ENCODE results near the gene FCHO1. TPM values are rescaled to one million over a fixed set of nuclear protein-coding genes. Genes with fewer than 3 reads are reported as not detected.

Gene FCHO1
- total RNA-seq, 1 experiment from 2014 or later, result 0.39 TPM

GRCh38 chr19:17770613-17771012, 19.3 kb downstream of the FCHO1 start:
- no peak overlapping the region for H3K27ac Mint-ChIP-seq (ENCODE audit: unreplicated experiment)
- intact Hi-C loops (cut with micrococcal nuclease; ENCODE audit: unreplicated experiment), result no loop called here
- Histone ChIP-seq H3K36me3 (ENCODE audit: control insufficient read depth, insufficient read depth, low read length) (no peaks in the 10 kb centered on the region), H3K9me3 (no peaks in the 10 kb centered on the region), H3K4me1 (no peaks in the 10 kb centered on the region), H3K27me3 (replicated peaks; ENCODE audit: control insufficient read depth, insufficient read depth, low read length) (no peaks in the 10 kb centered on the region), H3K4me3 (ENCODE audit: low read depth, low read length) (no peak overlapping the region)
- no peaks in the 10 kb centered on the region for H3K9me3 Mint-ChIP-seq (ENCODE audit: unreplicated experiment)
- TF ChIP-seq CTCF (IDR thresholded peaks at IDR 0.05; ENCODE audit: insufficient read depth in 1 of 2, low read depth in 1 of 2, low read length in 1 of 2, severe bottlenecking in 1 of 2, unreplicated experiment in 1 of 2), result no peak
- BruUV-seq (replicated peaks), result no TSS peak
- ChIA-PET POLR2A (no interaction called here), CTCF (no interaction called here)
- H3K4me1 Mint-ChIP-seq (ENCODE audit: low read depth, unreplicated experiment), result no peaks in the 10 kb centered on the region
- DNase-seq, result no peak
- no peaks in the 10 kb centered on the region for H3K36me3 Mint-ChIP-seq (ENCODE audit: insufficient read depth, unreplicated experiment)
- H3K4me3 Mint-ChIP-seq (ENCODE audit: unreplicated experiment), result no peak overlapping the region
- H3K27me3 Mint-ChIP-seq (ENCODE audit: insufficient read depth, unreplicated experiment), result no peaks in the 10 kb centered on the region

- intact Hi-C loops (cut with micrococcal nuclease; ENCODE audit: unreplicated experiment), result no loop called here
- Mint-ChIP-seq H3K4me1 (ENCODE audit: low read depth, unreplicated experiment) (no peaks in the 10 kb centered on the region), H3K4me3 (ENCODE audit: unreplicated experiment) (no peak overlapping the region), H3K27ac (ENCODE audit: unreplicated experiment) (no peak overlapping the region), H3K27me3 (ENCODE audit: insufficient read depth, unreplicated experiment) (no peaks in the 10 kb centered on the region), H3K36me3 (ENCODE audit: insufficient read depth, unreplicated experiment) (no peaks in the 10 kb centered on the region), H3K9me3 (ENCODE audit: unreplicated experiment) (no peaks in the 10 kb centered on the region)
- Histone ChIP-seq H3K4me3 (ENCODE audit: low read depth, low read length) (no peak overlapping the region), H3K4me1 (no peaks in the 10 kb centered on the region), H3K27me3 (replicated peaks; ENCODE audit: control insufficient read depth, insufficient read depth, low read length) (no peaks in the 10 kb centered on the region), H3K9me3 (no peaks in the 10 kb centered on the region), H3K36me3 (ENCODE audit: control insufficient read depth, insufficient read depth, low read length) (no peaks in the 10 kb centered on the region)
- ChIA-PET CTCF (interaction anchor here (0.6 kb wide), 1 partner anchor 53 kb away, joined by 7 read pairs; no protein-coding TSS in a partner anchor), POLR2A (no interaction called here)
- BruUV-seq (replicated peaks), result no TSS peak
- no peak for DNase-seq
- TF ChIP-seq CTCF (IDR thresholded peaks at IDR 0.05; ENCODE audit: insufficient read depth in 1 of 2, low read depth in 1 of 2, low read length in 1 of 2, severe bottlenecking in 1 of 2, unreplicated experiment in 1 of 2), result no peak
These were observed 20.9 kb downstream of the FCHO1 start for GRCh38 chr19:17772172-17772571.

- Mint-ChIP-seq H3K9me3 (ENCODE audit: unreplicated experiment) (no peaks in the 10 kb centered on the region), H3K4me1 (ENCODE audit: low read depth, unreplicated experiment) (no peaks in the 10 kb centered on the region), H3K27ac (ENCODE audit: unreplicated experiment) (no peak overlapping the region), H3K27me3 (ENCODE audit: insufficient read depth, unreplicated experiment) (no peaks in the 10 kb centered on the region), H3K4me3 (ENCODE audit: unreplicated experiment) (no peak overlapping the region), H3K36me3 (ENCODE audit: insufficient read depth, unreplicated experiment) (peaks cover 6% of the 10 kb centered on the region)
- BruUV-seq (replicated peaks), result no TSS peak
- no peaks in the 10 kb centered on the region for H3K27me3 ChIP-seq (replicated peaks; ENCODE audit: control insufficient read depth, insufficient read depth, low read length)
- CTCF ChIA-PET, result interaction anchor here (0.6 to 2.0 kb wide), 6 partner anchors 9 to 429 kb away, joined by 3 to 5 read pairs (median 4); partner anchors contain the start of gene RPL18A
- TF ChIP-seq CTCF (IDR thresholded peaks at IDR 0.05; ENCODE audit: insufficient read depth in 1 of 2, low read depth in 1 of 2, low read length in 1 of 2, severe bottlenecking in 1 of 2, unreplicated experiment in 1 of 2), result peak; percentile 46 to 66
- DNase-seq, result peak in 1 of 2 experiments; percentile 64
- POLR2A ChIA-PET, result no interaction called here
- no peaks in the 10 kb centered on the region for H3K9me3 ChIP-seq
- no peaks in the 10 kb centered on the region for H3K36me3 ChIP-seq (ENCODE audit: control insufficient read depth, insufficient read depth, low read length)
- no peaks in the 10 kb centered on the region for H3K4me1 ChIP-seq
- intact Hi-C loops (cut with micrococcal nuclease; ENCODE audit: unreplicated experiment), result no loop called here
- H3K4me3 ChIP-seq (ENCODE audit: low read depth, low read length), result no peak overlapping the region
These were observed 24.1 kb downstream of the FCHO1 start for GRCh38 chr19:17775245-17775927.

Data from Caco-2 (cell line).